ENCODE results near the gene CHRNE.
"Not testable (repeated sequence)": the region's sequence is repeated elsewhere in the genome, so short reads cannot be mapped to it uniquely, and the experiment has no call there.

Gene CHRNE

DNA sequence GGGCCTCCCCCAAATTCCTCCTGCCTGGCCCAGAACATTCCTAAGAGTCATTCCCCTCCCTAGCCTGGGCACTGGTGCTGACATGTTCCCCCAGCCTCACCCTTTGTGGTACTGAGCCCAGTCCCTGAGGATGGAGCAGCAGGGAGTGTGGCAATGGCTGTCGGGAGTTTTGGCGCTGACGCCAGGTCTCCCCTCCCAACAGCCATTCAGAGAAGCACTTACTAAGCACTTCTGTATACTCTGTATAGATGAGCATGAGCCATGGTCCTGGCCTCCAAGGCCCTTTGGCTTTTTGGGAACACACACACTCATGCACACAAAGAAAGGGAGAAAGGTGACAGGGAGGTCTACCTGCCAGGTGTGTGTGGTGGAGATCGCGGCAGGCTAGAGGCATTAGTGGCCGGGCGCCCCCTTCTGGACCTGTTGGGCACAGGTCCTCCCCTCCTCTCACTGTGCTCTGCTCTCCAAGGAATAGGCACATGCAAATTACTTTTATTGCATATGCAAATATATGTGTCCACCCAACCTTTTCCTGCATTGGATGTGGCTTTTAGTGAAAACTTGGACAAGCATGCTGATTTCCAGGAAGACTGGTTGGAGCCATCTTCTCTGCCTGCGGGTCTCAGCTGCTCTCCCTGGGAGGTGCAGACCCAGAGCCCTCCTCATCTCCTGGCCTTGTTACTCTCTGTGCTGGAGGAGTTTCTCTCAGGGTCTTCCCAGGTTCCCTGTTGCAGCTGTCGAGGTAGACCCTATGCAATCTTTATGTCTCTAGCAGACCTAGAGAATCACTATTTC, 20.9 kb downstream of the CHRNE start:
- DNase-seq: peak; percentile 60

- DNase-seq: no peak
Measured at GRCh38 chr17:4880857-4881256, 22.0 kb downstream of the CHRNE start.

DNA sequence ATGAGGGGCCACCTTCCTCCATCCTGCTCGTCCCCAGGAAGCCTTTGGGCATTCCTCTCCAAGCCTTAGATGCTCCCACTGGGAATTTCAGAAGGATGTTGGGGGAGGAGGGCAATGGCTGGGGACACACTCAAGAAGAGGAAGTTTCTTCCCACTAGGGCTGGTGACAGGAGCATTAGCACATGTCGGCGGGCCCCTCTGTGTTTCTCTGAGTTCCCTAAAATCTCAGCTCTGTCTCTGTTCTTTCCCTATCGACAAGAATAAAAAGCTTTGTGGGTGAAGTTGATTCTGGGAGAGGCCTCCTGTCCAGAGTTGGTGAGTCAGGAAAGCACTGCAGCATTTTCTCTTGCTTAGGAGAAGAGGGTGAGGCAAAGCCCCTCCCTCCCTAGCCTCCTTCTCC, 23.3 kb downstream of the CHRNE start:
- DNase-seq: no peak

GRCh38 chr17:4877089-4877488, 25.8 kb downstream of the CHRNE start:
- DNase-seq: no peak

DNA sequence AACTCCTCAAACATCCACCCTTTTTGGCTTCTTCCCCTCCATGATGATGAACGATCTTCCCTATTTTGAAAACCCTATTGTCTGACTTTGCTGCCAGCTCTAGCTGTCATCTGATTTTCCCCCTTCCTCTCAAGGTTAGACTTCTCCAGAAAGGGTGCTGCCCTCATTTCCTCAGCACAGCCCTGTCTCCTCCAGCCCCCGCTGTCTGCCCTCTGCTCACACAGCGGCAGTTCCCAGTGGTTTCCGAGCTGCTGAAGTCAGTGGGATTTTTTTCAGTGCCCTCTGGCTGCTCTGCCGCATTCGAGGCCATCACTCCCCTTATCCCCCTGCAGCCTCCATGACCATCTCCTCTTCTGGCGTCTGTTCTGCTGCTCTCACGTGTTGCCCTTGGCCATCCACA, 30.1 kb downstream of the CHRNE start:
- DNase-seq: no peak

- no peak for DNase-seq
Measured at GRCh38 chr17:4870855-4871254, 32.0 kb downstream of the CHRNE start.

GRCh38 chr17:4869058-4869998, 33.6 kb downstream of the CHRNE start:
- not testable (repeated sequence) for DNase-seq

DNA sequence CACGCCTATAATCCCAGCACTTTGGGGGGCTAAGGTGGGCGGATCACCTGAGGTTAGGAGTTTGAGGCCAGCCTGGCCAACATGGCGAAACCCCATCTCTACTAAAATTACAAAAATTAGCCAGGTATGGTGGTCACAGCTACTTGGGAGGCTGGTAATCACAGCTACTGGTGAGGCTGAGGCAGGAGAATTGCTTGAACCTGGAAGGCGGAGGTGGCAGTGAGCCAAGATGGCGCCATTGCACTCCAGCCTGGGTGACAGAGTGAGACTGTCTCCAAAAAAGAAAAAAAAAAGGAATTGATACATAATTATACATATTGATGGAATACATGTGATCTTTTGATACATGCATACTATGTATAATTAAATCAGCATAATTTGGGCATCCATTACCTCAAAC, 35.4 kb downstream of the CHRNE start:
- not testable (repeated sequence) for DNase-seq

DNA sequence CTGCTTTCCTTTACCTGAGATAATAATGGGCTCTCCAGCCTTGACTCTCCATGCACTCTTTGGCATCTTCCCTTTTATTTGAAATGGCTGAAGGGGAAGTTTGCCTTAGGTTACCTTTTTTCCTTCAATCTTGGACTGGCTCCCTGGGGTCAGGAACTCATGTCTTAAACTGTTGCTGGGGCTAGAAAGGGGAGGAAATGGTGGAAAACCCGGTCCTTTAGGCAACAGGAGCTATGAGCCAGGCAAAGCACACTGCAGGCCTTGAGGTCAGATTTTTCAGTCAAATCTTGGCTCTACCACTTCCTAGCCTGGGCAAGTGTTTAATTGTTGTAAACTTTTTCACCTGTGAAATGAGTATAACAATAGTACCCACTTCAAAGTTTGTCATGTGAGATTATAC, 39.6 kb downstream of the CHRNE start:
- no peak for DNase-seq

DNA sequence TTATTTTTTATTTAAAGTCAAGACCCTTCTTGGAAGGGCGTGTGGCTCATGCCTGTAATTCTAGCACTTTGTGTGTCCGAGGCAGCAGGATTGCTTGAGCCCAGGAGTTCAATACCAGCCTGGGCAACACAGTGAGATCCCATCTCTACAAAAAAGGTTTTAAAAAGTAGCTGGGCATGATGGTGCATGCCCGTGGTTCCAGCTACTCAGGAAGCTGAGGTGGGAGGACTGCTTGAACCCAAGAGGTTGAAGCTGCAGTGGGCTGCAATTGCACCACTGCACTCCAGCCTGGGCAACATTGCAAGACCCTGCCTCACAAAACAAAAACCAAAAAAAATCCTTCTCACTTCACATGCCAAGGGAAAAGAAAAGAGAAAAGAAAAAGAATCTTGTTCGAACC, 40.2 kb downstream of the CHRNE start:
- no peak for DNase-seq

- no peak for DNase-seq
Measured at GRCh38 chr17:4861052-4861451, 41.8 kb downstream of the CHRNE start.

DNA sequence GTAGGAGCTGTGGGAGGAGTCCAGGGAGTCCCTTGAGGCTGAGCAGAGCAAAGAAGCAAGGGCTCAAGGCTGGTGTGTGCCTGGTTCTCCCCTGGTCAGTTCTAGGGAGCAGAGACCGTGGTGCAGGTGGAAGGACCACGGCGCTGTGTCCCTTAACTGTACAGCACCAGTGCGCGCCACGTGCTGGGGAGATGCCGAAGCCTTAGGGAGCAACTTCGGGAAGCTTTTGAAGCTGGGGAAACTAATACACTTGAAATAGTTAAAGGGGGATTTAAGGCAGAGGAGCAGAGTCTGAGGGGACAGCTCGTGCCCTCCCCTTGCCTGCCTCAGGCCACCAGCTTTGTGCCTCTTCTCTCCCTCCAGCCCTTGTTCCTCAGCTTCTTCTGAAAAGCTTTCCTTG, 42.2 kb downstream of the CHRNE start:
- DNase-seq: no peak

- DNase-seq: no peak
Measured at GRCh38 chr17:4859816-4860625, 42.9 kb downstream of the CHRNE start.

DNA sequence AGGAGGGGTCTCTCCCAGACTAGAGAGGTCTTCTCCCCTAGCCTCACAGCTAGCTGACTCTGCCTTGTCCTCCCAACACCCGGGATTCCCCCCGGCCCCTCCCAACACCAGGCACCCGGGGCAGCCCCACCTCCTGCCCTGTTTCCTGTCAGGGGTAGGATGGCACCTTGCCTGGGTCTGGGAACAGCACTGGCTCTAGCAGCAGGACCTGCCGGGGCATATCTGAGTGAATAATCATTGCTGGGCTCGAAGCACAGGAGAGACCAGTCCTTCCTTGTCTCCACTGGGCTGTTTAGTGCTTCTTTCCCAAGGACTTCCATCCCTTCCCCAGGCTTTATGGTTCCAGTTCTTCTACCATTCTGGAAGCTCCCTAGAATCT, 44.0 kb downstream of the CHRNE start:
- DNase-seq: no peak

GRCh38 chr17:4858068-4858881, 44.6 kb downstream of the CHRNE start:
- DNase-seq: peak; percentile 64

DNA sequence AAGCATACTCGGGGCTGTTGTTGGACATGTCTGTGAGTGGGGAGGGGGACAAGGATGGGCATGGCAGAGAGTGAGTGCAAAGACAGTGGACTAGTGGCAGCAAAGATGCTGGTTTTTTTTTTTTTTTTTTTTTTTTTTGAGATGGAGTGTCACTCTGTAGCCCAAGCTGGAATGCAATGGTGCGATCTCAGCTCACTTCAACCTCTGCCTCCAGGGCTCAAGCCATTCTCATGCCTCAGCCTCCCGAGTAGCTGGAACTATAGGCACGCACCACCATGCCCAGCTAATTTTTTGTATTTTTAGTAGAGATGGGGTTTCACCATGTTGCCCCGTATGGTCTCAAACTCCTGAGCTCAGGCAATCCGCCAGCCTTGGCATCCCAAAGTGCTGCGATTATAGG, 45.6 kb downstream of the CHRNE start:
- not testable (repeated sequence) for DNase-seq

- no peak for DNase-seq
Measured at GRCh38 chr17:4856937-4857314, 46.0 kb downstream of the CHRNE start.

GRCh38 chr17:4856271-4856936, 46.5 kb downstream of the CHRNE start:
- DNase-seq: no peak

DNA sequence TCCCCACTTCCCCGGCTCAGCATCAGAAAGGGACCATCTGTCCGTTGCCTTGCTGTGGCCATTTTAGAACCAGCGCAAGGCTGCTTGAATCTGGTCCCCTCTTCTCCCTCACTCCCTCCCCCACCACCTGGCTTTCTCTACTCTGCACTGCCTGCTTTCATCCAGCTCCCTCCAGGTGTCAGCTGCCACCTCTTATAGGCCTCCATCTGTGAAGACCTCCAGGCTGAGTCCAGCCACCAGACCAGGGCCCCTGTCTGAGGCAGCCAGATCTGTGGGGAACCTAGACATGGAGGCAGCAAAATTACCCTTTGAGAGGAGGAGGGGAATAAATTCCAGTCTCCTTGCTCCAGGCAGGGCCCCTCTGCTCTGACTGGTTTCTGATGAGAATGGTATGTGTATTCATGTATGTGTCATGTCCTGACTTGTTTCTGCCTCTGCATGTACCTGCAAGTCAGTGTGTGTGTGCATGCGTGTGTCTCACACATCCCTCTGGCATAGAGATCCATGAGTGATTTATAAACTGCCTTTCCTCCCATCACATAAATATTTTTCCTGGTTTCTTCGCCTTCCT, 48.7 kb downstream of the CHRNE start:
- DNase-seq: peak; percentile 54

- no peak for DNase-seq
Measured at GRCh38 chr17:4853208-4853671, 49.7 kb downstream of the CHRNE start.

GRCh38 chr17:4852567-4853207, 50.2 kb downstream of the CHRNE start:
- DNase-seq: peak; percentile 14
